Neural progenitor cell (in vitro differentiated cells): ENCODE measurements around the gene OR11G2.

ENCODE experiments used
- CTCF ChIP-seq: fragments of 200-600 bp; sonication (generic); IDR thresholded peaks from 2 replicates; pipeline ENCODE4 v1.5.1; 2017; ENCODE audit warnings: antibody characterized with exemption, mild to moderate bottlenecking
- EZH2 ChIP-seq: fragments of 200-600 bp; sonication (generic); IDR thresholded peaks from 2 replicates; pipeline ENCODE4 v1.6.1; 2017; ENCODE audit warnings: antibody characterized with exemption, mild to moderate bottlenecking, moderate library complexity

DNA sequence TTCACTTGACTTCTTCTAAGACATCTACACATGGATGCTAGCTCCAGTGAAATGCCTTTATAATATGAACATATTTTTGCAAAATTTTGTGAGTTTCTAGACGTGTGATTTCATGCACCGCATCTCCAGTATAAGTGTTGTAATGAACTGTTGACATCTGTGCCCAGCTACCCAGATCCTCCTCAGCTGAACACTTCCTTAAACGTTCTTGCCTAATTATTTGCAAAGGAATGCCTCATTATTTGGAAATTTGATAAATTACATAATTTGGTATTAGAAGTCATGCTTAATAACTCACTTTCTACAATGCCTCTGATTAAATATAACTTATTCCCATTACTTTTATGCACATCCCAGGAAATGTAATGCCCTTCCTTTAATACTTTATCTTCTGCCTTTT lies 14.0 kb downstream of the OR11G2 start:
- TF ChIP-seq CTCF: no peak
- TF ChIP-seq EZH2: no peak
